Measurements from ENCODE around the gene CABS1. TPM values are rescaled to one million over a fixed set of nuclear protein-coding genes. Genes with fewer than 3 reads are reported as not detected.

The CABS1 gene
- total and polyA plus RNA-seq, 7 donors = not detected

GRCh38 chr4:70313736-70314135, 21.0 kb upstream of the CABS1 start:
- Histone ChIP-seq H3K36me3 (no peaks in the 10 kb centered on the region), H3K4me3 (no peak overlapping the region), H3K4me1 (no peaks in the 10 kb centered on the region), H3K27ac (no peak overlapping the region), H3K27me3 (no peaks in the 10 kb centered on the region), H3K9me3 (no peaks in the 10 kb centered on the region)
- intact Hi-C loops (cut with DNase I) = no loop called here
- no peak for DNase-seq
- TF ChIP-seq POLR2A (IDR thresholded peaks at IDR 0.05) (no peak), CTCF (IDR thresholded peaks at IDR 0.05) (no peak), EP300 (IDR thresholded peaks at IDR 0.05) (no peak), POLR2AphosphoS5 (IDR thresholded peaks at IDR 0.05) (no peak)

- H3K27ac ChIP-seq = no peak overlapping the region
- no peak overlapping the region for H3K4me3 ChIP-seq
- no peak for TF ChIP-seq CTCF (IDR thresholded peaks at IDR 0.05)
- no peaks in the 10 kb centered on the region for H3K4me1 ChIP-seq
- 20 to 53% methylated on average over 1 of the region's 1 CpG for WGBS, 2 donors
- H3K36me3 ChIP-seq = no peaks in the 10 kb centered on the region
- no peaks in the 10 kb centered on the region for H3K9me3 ChIP-seq
- H3K27me3 ChIP-seq = no peaks in the 10 kb centered on the region
- intact Hi-C loops (cut with DNase I) = no loop called here
- no peak for DNase-seq
These were observed 18.9 kb upstream of the CABS1 start for GRCh38 chr4:70315928-70316327.

GRCh38 chr4:70326052-70326451, 8.7 kb upstream of the CABS1 start:
- Histone ChIP-seq H3K27ac (no peak overlapping the region), H3K27me3 (no peaks in the 10 kb centered on the region), H3K4me1 (no peaks in the 10 kb centered on the region), H3K4me3 (no peak overlapping the region), H3K9me3 (no peaks in the 10 kb centered on the region), H3K36me3 (no peaks in the 10 kb centered on the region)
- no peak for DNase-seq
- TF ChIP-seq POLR2A (IDR thresholded peaks at IDR 0.05) (no peak), CTCF (IDR thresholded peaks at IDR 0.05) (no peak), POLR2AphosphoS5 (IDR thresholded peaks at IDR 0.05) (no peak), EP300 (IDR thresholded peaks at IDR 0.05) (no peak)
- intact Hi-C loops (cut with DNase I) = no loop called here
- 83 to 85% methylated on average over 2 of the region's 2 CpGs for WGBS, 2 donors

GRCh38 chr4:70336043-70336442, 1.3 kb downstream of the CABS1 start:
- intact Hi-C loops (cut with DNase I) = no loop called here
- H3K36me3 ChIP-seq = no peaks in the 10 kb centered on the region
- H3K9me3 ChIP-seq = no peaks in the 10 kb centered on the region
- DNase-seq = no peak
- TF ChIP-seq POLR2A (IDR thresholded peaks at IDR 0.05) (no peak), EP300 (IDR thresholded peaks at IDR 0.05) (no peak), POLR2AphosphoS5 (IDR thresholded peaks at IDR 0.05) (no peak)
- no peaks in the 10 kb centered on the region for H3K27me3 ChIP-seq
- H3K27ac ChIP-seq = no peak overlapping the region
- WGBS, 2 donors = 88 to 89% methylated on average over 5 of the region's 5 CpGs
- H3K4me3 ChIP-seq = no peak overlapping the region
- H3K4me1 ChIP-seq = no peaks in the 10 kb centered on the region

GRCh38 chr4:70337886-70338420, 3.2 kb downstream of the CABS1 start:
- H3K27me3 ChIP-seq = no peaks in the 10 kb centered on the region
- WGBS, 2 donors = 63 to 82% methylated on average over 1 of the region's 1 CpG
- no peak overlapping the region for H3K4me3 ChIP-seq
- no peaks in the 10 kb centered on the region for H3K36me3 ChIP-seq
- no peak for DNase-seq
- no peak overlapping the region for H3K27ac ChIP-seq
- H3K9me3 ChIP-seq = no peaks in the 10 kb centered on the region
- no peaks in the 10 kb centered on the region for H3K4me1 ChIP-seq
- intact Hi-C loops (cut with DNase I) = no loop called here
- TF ChIP-seq POLR2AphosphoS5 (IDR thresholded peaks at IDR 0.05) (no peak), CTCF (IDR thresholded peaks at IDR 0.05) (no peak), POLR2A (IDR thresholded peaks at IDR 0.05) (no peak), EP300 (IDR thresholded peaks at IDR 0.05) (no peak)

Data from sigmoid colon (tissue), 7 donors.